Aortic smooth muscle cell (primary cell): ENCODE results near the gene CYP4Z1. TPM values are rescaled to one million over a fixed set of nuclear protein-coding genes. Genes with fewer than 3 reads are reported as not detected.

Experiments
- total RNA-seq: library from RNA; depleted of rRNA; stranded (reverse); fragments of >200 nt; gene quantifications from 2 replicates; pipeline ENCODE4 v1.2.3, GENCODE V29; 2014

CYP4Z1 gene, protein sequence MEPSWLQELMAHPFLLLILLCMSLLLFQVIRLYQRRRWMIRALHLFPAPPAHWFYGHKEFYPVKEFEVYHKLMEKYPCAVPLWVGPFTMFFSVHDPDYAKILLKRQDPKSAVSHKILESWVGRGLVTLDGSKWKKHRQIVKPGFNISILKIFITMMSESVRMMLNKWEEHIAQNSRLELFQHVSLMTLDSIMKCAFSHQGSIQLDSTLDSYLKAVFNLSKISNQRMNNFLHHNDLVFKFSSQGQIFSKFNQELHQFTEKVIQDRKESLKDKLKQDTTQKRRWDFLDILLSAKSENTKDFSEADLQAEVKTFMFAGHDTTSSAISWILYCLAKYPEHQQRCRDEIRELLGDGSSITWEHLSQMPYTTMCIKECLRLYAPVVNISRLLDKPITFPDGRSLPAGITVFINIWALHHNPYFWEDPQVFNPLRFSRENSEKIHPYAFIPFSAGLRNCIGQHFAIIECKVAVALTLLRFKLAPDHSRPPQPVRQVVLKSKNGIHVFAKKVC
- 0.13 TPM in 1 of 2 replicates, not detected in the other for total RNA-seq

DNA sequence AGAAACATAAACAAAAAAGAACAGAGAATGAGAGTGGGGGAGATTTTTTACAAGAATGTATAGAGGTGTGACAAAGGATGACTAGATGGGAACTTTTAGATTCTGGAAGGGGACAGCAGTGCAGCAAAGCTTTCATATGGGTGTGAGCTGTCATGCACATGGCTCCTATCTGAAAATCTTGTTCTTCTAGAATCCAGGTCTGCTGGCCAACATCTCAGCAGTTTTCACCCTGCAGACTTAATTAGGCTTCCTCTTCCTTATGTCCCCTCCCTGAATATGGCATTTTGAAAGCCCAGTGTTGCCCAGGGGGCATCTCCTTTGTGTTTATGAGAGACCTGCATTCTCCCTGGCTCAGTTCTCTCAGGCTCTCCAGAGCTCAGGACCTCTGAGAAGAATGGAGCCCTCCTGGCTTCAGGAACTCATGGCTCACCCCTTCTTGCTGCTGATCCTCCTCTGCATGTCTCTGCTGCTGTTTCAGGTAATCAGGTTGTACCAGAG, at the start of gene CYP4Z1:
Gene CYP4Z1, plus strand, starts transcription at position 135 of the 498 bp plus-strand sequence. Its CDS starts 260 bp downstream, at position 395.

DNA sequence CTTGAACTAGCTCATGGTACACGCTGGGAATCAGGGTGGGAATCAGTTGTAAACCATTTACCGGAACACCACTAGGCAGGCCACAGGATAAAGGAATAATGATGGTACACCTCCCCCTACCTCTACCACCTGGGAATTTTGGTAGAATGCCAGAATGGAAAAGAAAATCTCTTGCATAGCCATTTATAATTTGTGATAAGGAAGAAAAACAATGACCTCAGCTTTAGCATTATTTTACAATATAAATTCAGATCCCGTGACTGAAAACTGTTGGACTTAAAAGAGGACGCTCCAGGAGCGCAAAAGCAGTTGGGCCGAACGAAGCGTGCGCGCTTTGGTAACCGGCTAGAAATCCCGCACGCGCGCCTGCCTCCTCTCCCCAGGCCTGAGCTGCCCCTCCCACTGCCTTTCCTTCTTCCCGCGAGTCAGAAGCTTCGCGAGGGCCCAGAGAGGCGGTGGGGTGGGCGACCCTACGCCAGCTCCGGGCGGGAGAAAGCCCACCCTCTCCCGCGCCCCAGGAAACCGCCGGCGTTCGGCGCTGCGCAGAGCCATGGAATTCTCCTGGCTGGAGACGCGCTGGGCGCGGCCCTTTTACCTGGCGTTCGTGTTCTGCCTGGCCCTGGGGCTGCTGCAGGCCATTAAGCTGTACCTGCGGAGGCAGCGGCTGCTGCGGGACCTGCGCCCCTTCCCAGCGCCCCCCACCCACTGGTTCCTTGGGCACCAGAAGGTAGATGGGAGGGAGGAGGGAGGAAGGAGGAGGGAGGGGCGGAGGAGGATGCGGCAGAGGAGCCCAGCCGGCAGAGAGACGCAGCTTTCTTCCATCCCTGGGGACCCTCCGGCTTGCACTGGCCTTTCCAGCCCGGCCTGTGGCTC, 43.5 kb upstream of the CYP4Z1 start, which contains the start of gene CYP4X1:
Gene CYP4X1, plus strand, starts transcription at position 402 of the 873 bp plus-strand sequence. Its CDS starts 149 bp downstream, at position 551.

DNA sequence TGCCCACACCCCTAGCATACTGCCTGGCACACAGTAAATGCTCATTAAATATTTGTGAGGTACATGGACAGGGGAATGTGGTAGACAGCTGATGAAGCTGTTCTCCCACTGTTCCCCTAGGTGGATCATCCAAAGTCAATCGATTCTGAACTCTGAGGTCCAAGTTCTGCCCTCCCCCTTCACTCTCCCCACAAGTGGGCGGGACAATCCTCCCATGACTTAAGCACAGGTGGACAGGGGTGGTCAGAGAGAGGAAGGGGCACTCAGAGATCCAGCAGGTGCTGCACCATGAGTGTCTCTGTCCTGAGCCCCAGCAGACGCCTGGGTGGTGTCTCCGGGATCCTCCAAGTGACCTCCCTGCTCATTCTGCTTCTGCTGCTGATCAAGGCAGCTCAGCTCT, 70.2 kb downstream of the CYP4Z1 start, which contains the start of gene CYP4A22:
Gene CYP4A22, plus strand, starts transcription at position 244 of the 400 bp plus-strand sequence. Its CDS starts 45 bp downstream, at position 289.

Other genes starting within 250 kb of the CYP4Z1 start
- gene CYP4A11, start 125.8 kb upstream of the CYP4Z1 start, total RNA-seq, result 0.13 TPM in 1 of 2 replicates, not detected in the other
- gene CYP4X1, start 43.6 kb upstream of the CYP4Z1 start, total RNA-seq, result 7.4 and 11.6 TPM in 2 replicates
- not detected in 2 replicates for gene CYP4A22, start 70.2 kb downstream of the CYP4Z1 start, total RNA-seq
- not detected in 2 replicates for gene PDZK1IP1, start 122.8 kb downstream of the CYP4Z1 start, total RNA-seq
- 0.31 and 0.66 TPM in 2 replicates for gene TAL1, start 165.0 kb downstream of the CYP4Z1 start, total RNA-seq
- 6.1 and 8.1 TPM in 2 replicates for gene STIL, start 246.9 kb downstream of the CYP4Z1 start, total RNA-seq